ENCODE data around the gene MAPK8IP2.
A peak's percentile ranks its signal among the peaks of the same experiment; 100 is the strongest.

The MAPK8IP2 gene

GRCh38 chr22:50600538-50600937, at the start of gene MAPK8IP2:
Gene MAPK8IP2, plus strand, starts transcription at chr22:50600793. Its CDS starts 26 bp downstream, at chr22:50600819.
- no peak for DNase-seq (ENCODE audit: low spot score)

- DNase-seq (ENCODE audit: low spot score): no peak
These were observed 49.3 kb upstream of the MAPK8IP2 start for GRCh38 chr22:50551160-50551752.

- no peak for DNase-seq (ENCODE audit: low spot score)
These were observed 47.3 kb upstream of the MAPK8IP2 start for GRCh38 chr22:50553310-50553709.

DNA sequence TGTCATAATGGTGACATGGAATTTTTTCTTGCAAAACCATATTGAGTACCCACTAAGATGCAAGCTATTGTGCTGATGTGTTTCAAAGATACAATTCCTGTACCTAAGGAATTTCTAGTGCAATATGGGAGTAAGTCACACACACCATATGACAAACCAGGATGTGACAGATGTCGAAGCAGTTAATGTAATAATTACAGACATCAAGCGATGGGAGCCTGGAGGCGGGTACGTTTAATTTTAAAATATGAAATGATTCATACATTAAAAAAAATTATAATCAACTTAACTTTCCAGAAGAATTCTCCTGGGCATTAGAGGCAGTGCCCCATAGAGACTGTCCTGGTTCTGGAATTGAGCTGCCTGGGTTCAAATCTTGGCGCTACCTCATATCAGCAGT, 43.9 kb upstream of the MAPK8IP2 start:
- DNase-seq (ENCODE audit: low spot score): no peak

DNA sequence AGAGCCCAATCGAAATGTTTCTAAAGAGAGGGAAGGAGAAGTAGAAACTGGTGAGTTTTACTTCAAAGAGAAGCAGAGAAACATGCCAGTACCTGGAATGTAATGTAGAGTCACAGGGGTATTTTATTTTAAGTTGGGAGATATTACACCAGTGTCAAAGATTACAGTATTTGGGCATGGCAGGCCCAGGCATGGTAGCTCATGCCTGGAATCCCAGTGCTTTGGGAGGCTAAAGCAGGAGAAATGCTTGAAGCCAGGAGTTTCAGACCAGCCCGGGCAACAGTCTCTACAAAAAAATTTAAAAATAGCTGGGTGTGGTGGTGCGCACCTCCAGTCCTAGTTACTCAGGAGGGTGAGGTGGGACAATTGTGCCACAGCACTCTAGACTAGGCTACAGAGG, 40.6 kb upstream of the MAPK8IP2 start:
- DNase-seq (ENCODE audit: low spot score): no peak

GRCh38 chr22:50561401-50562358, 38.9 kb upstream of the MAPK8IP2 start:
- no peak for DNase-seq (ENCODE audit: low spot score)

GRCh38 chr22:50562523-50563412, 37.8 kb upstream of the MAPK8IP2 start, which contains the start of gene SYCE3:
Gene SYCE3, minus strand, starts transcription at chr22:50562919. Its CDS starts 6,514 bp downstream, at chr22:50556405.
- DNase-seq (ENCODE audit: low spot score): peak; percentile 92

- DNase-seq (ENCODE audit: low spot score): peak; percentile 26
These were observed 37.0 kb upstream of the MAPK8IP2 start for GRCh38 chr22:50563413-50564160.

GRCh38 chr22:50564289-50564688, 36.3 kb upstream of the MAPK8IP2 start:
- no peak for DNase-seq (ENCODE audit: low spot score)

- no peak for DNase-seq (ENCODE audit: low spot score)
These were observed 32.8 kb upstream of the MAPK8IP2 start for GRCh38 chr22:50567721-50568252.

DNA sequence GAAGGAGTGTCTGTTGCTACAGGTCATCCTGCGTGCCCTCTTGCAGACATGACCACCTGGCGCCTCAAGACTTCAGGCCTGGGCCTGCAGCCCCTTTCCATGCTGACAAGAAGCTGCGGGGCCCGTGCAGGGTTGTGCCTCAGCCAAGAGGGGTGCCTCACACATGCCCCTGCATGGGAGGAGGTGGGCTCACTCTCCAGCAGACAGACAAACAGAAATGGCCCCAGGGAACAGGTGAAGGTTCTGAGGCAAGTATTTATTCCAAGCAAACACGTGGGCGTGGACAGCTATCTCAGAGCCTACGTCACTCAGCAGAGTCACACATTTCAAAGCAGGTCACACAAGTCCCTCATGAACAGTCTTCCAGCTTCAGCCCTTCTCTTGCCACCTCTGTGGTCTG, 32.0 kb upstream of the MAPK8IP2 start:
- DNase-seq (ENCODE audit: low spot score): no peak

DNA sequence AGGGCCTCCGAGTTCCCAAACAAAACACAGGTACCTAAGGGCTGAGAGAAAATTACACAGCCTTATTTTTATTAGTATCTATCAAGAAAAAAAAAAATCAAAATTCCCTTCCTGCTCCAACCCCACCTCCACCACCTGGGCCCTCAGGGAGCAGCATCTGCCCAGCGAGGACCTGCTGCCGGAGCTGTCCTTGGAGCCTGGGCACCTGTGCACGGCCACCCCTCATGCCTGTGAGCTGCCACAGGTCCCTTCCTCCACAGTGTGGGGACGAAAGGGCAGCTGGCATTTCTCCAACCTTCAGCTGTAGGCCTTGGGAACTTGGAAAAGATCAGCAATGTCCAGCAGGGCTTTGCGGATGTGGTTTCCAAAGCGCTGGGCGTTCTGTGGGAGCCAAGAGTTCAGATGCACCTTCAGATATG, 31.5 kb upstream of the MAPK8IP2 start:
- DNase-seq (ENCODE audit: low spot score): no peak

DNA sequence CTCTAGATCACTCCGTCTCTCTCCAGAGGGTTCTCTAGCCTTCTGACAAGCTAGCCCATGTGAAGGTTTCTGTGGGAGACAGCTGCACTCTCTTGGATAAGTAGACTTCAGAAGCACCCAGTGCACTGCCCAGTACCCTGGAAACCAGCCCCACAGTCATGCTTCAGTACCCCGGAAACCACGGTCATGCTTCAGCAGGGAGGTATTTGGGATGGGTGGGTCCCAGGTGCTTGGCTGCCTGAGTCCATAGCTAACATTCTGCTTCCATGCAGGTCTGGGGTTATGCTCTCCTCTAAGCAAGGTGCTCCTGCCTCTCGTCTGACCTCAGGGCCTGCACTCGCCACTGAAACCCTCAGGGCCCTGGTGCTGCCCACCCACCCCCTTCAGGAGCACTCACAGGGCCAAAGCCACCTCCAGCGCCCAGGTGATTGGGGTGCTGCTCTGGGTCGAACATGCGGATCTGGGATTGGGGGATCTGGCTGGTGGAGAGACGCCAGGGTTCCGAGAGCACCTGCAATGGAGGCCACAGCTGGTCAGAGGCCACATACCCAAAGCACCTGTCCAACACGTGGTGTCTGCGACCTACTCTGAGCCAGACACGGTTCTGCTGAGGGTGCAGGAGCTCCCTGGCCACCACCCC, 30.6 kb upstream of the MAPK8IP2 start:
- DNase-seq (ENCODE audit: low spot score): no peak

- no peak for DNase-seq (ENCODE audit: low spot score)
These were observed 29.7 kb upstream of the MAPK8IP2 start for GRCh38 chr22:50570861-50571260.

DNA sequence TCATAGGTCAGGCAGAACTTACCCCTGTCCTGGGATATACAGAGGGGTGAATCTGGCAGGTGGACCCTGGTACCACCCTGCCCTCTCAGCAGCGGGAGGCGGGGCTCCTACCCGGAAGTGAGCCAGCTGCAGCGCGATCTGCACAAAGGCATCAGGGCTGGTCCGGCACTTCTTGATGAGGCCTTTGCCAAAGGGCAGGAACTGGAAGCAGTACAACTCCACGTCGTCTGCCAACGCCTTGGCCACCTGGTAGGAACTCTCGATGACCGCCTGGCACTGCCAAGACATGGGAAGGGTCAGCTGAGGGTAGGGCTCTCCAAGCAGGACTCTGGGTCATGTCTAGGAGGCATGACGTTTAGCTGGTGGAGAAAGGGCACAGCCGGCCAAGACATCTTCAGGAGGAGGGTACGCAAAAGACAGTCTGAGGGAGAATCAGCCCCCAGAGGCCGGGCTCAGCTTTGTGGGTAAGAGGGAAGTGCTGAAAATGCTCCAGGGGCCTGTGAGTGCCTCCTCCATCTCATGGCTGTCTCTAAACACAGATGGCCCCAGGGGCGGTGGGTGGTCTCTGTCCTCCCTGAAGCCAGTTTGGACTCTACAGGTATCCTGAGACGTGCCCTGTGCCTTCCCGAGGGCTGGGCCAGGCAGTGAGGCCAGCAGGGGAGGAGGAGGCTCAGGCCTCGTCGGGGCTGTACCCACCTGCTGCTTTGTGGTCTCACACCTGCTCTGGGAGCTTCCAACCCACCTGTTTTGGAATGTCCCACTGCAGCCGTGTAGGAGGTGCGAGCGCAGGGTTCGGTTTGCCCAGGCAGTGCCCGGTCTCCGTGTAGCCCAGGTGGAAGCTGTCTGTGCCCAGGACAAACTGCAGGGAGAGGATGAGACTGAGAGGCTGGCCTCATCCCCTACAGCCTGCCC, 29.1 kb upstream of the MAPK8IP2 start:
- no peak for DNase-seq (ENCODE audit: low spot score)

DNA sequence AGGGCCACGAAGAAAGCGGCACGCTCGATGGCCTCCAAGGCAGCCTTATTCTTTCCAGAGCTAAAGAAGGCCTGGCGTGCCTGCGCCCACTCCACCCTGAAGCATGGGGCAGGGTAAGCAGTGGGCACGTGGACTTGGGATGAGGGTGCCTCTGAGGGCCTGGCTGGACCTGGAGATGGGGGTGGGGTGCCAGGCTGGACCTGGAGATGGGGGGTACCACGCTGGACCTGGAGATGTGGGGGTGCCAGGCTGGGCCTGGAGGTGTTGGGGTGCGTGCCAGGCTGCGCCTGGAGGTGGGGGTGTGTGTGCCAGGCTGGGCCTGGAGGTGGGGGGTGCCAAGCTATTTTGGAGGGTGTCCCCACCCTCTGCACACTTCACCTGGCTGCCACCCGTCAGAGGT, 27.6 kb upstream of the MAPK8IP2 start:
- DNase-seq (ENCODE audit: low spot score): no peak

DNA sequence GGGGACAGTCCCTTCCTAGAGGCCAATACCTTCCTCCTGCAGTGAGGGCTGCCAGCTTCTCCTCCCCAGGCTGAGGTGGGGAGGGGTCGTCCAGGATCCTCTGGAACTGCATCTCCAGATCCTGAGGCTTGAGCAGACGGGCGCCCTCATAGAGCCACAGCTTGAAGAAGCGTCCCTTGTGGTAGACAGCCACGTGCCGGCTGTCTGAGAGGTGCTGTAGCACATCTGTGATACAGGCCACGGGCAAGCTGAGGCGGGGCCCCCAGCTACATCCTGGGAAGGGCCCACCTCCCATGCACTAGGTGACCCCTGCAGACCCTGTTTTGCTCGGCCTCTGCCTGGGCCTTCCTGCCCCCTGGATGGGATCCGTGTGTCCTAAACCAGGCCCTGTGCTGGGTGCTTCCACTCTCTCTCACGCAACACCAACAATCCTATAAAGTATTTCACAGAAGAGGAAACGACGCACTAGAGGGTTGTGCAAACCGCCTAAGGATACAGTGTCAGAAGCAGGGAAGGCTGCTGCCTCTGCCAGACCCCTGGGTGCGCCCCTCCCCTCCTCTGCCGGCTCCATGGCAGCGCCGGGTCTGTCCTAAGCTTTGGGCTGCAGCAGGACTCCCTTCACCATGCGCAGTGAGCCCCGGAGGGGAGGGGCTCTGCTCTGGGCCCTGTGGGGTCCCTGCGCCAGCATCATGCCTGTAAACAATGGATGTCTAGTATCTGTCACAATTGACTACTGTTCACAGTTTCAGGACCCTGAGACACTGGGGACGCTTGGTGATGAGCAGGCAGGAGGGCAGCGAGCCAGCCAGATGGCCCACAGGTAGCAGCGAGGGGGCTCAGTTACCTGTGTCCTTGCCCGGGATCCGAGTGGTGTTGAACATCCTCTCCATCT, 26.9 kb upstream of the MAPK8IP2 start:
- DNase-seq (ENCODE audit: low spot score): no peak

GRCh38 chr22:50574383-50574755, 26.2 kb upstream of the MAPK8IP2 start:
- DNase-seq (ENCODE audit: low spot score): no peak

Measured in globus pallidus (tissue), 1 donor.